ENCODE measurements around the gene TCF7L1. TPM values are rescaled to one million over a fixed set of nuclear protein-coding genes. Genes with fewer than 3 reads are reported as not detected.

TCF7L1 gene
- total RNA-seq, 1 donor from 2014 or later: 8.9 TPM

GRCh38 chr2:85168942-85169341 is 35.8 kb downstream of the TCF7L1 start:
- H3K9ac ChIP-seq (ENCODE audit: low read depth in 1 of 3, low read length in 3 of 3): no peak overlapping the region
- H3K4me3 ChIP-seq (ENCODE audit: low read length in 3 of 3): no peak overlapping the region
- no peaks in the 10 kb centered on the region for H3K27me3 ChIP-seq (ENCODE audit: control insufficient read depth in 3 of 3, insufficient read depth in 3 of 3, low read length in 3 of 3)
- no peaks in the 10 kb centered on the region for H3K36me3 ChIP-seq (ENCODE audit: control insufficient read depth in 3 of 3, insufficient read depth in 3 of 3, low read length in 3 of 3)
- peaks cover 6 to 26% (median 23%) of the 10 kb centered on the region in 3 donors for H3K4me1 ChIP-seq (ENCODE audit: control insufficient read depth in 3 of 3, insufficient read depth in 3 of 3, low read length in 3 of 3)
- no peaks in the 10 kb centered on the region for H3K9me3 ChIP-seq (ENCODE audit: control insufficient read depth in 3 of 3, low read length in 3 of 3)
- no peak overlapping the region for H3K27ac ChIP-seq (ENCODE audit: low read depth, low read length)

GRCh38 chr2:85169581-85169980 is 36.4 kb downstream of the TCF7L1 start:
- no peak overlapping the region for H3K4me3 ChIP-seq (ENCODE audit: low read length in 3 of 3)
- no peaks in the 10 kb centered on the region for H3K36me3 ChIP-seq (ENCODE audit: control insufficient read depth in 3 of 3, insufficient read depth in 3 of 3, low read length in 3 of 3)
- no peak overlapping the region for H3K27ac ChIP-seq (ENCODE audit: low read depth, low read length)
- H3K4me1 ChIP-seq (ENCODE audit: control insufficient read depth in 3 of 3, insufficient read depth in 3 of 3, low read length in 3 of 3): peaks cover 10 to 26% (median 26%) of the 10 kb centered on the region in 3 donors
- no peaks in the 10 kb centered on the region for H3K9me3 ChIP-seq (ENCODE audit: control insufficient read depth in 3 of 3, low read length in 3 of 3)
- no peaks in the 10 kb centered on the region for H3K27me3 ChIP-seq (ENCODE audit: control insufficient read depth in 3 of 3, insufficient read depth in 3 of 3, low read length in 3 of 3)
- no peak overlapping the region for H3K9ac ChIP-seq (ENCODE audit: low read depth in 1 of 3, low read length in 3 of 3)

- H3K9me3 ChIP-seq (ENCODE audit: control insufficient read depth in 3 of 3, low read length in 3 of 3): no peaks in the 10 kb centered on the region
- H3K9ac ChIP-seq (ENCODE audit: low read depth in 1 of 3, low read length in 3 of 3): no peak overlapping the region
- H3K27me3 ChIP-seq (ENCODE audit: control insufficient read depth in 3 of 3, insufficient read depth in 3 of 3, low read length in 3 of 3): no peaks in the 10 kb centered on the region
- H3K36me3 ChIP-seq (ENCODE audit: control insufficient read depth in 3 of 3, insufficient read depth in 3 of 3, low read length in 3 of 3): no peaks in the 10 kb centered on the region
- H3K4me1 ChIP-seq (ENCODE audit: control insufficient read depth in 3 of 3, insufficient read depth in 3 of 3, low read length in 3 of 3): peaks cover 18 to 35% (median 26%) of the 10 kb centered on the region in 3 donors
- H3K4me3 ChIP-seq (ENCODE audit: low read length in 3 of 3): no peak overlapping the region
- no peak overlapping the region for H3K27ac ChIP-seq (ENCODE audit: low read depth, low read length)
Measured at GRCh38 chr2:85170938-85171475, 37.8 kb downstream of the TCF7L1 start.

- H3K9ac ChIP-seq (ENCODE audit: low read depth in 1 of 3, low read length in 3 of 3): no peak overlapping the region
- no peaks in the 10 kb centered on the region for H3K36me3 ChIP-seq (ENCODE audit: control insufficient read depth in 3 of 3, insufficient read depth in 3 of 3, low read length in 3 of 3)
- no peak overlapping the region for H3K4me3 ChIP-seq (ENCODE audit: low read length in 3 of 3)
- H3K27ac ChIP-seq (ENCODE audit: low read depth, low read length): no peak overlapping the region
- H3K27me3 ChIP-seq (ENCODE audit: control insufficient read depth in 3 of 3, insufficient read depth in 3 of 3, low read length in 3 of 3): no peaks in the 10 kb centered on the region
- no peaks in the 10 kb centered on the region for H3K9me3 ChIP-seq (ENCODE audit: control insufficient read depth in 3 of 3, low read length in 3 of 3)
- peaks cover 23 to 35% (median 28%) of the 10 kb centered on the region in 3 donors for H3K4me1 ChIP-seq (ENCODE audit: control insufficient read depth in 3 of 3, insufficient read depth in 3 of 3, low read length in 3 of 3)
Measured at GRCh38 chr2:85171916-85172315, 38.7 kb downstream of the TCF7L1 start.

- Histone ChIP-seq H3K4me3 (ENCODE audit: low read length in 3 of 3) (no peak overlapping the region), H3K4me1 (ENCODE audit: control insufficient read depth in 3 of 3, insufficient read depth in 3 of 3, low read length in 3 of 3) (peaks cover 28 to 41% (median 40%) of the 10 kb centered on the region in 3 donors)
Measured at GRCh38 chr2:85173909-85174308, 40.7 kb downstream of the TCF7L1 start.

GRCh38 chr2:85174943-85175342 is 41.8 kb downstream of the TCF7L1 start:
- Histone ChIP-seq H3K4me1 (ENCODE audit: control insufficient read depth in 3 of 3, insufficient read depth in 3 of 3, low read length in 3 of 3) (peaks cover 33 to 47% (median 45%) of the 10 kb centered on the region in 3 donors), H3K36me3 (ENCODE audit: control insufficient read depth in 3 of 3, insufficient read depth in 3 of 3, low read length in 3 of 3) (no peaks in the 10 kb centered on the region), H3K27ac (ENCODE audit: low read depth, low read length) (peak overlapping the region; percentile 86), H3K4me3 (ENCODE audit: low read length in 3 of 3) (no peak overlapping the region), H3K27me3 (ENCODE audit: control insufficient read depth in 3 of 3, insufficient read depth in 3 of 3, low read length in 3 of 3) (no peaks in the 10 kb centered on the region), H3K9me3 (ENCODE audit: control insufficient read depth in 3 of 3, low read length in 3 of 3) (no peaks in the 10 kb centered on the region), H3K9ac (ENCODE audit: low read depth in 1 of 3, low read length in 3 of 3) (peak overlapping the region in 2 of 3 donors; percentile 51 to 54)

More at GRCh38 chr2:85173909-85174308, 40.7 kb downstream of the TCF7L1 start:
- Histone ChIP-seq H3K27me3 (ENCODE audit: control insufficient read depth in 3 of 3, insufficient read depth in 3 of 3, low read length in 3 of 3) (no peaks in the 10 kb centered on the region), H3K36me3 (ENCODE audit: control insufficient read depth in 3 of 3, insufficient read depth in 3 of 3, low read length in 3 of 3) (no peaks in the 10 kb centered on the region), H3K9ac (ENCODE audit: low read depth in 1 of 3, low read length in 3 of 3) (no peak overlapping the region), H3K27ac (ENCODE audit: low read depth, low read length) (peak overlapping the region; percentile 86), H3K9me3 (ENCODE audit: control insufficient read depth in 3 of 3, low read length in 3 of 3) (no peaks in the 10 kb centered on the region)

GRCh38 chr2:85175369-85176299 is 42.4 kb downstream of the TCF7L1 start:
- Histone ChIP-seq H3K9me3 (ENCODE audit: control insufficient read depth in 3 of 3, low read length in 3 of 3) (no peaks in the 10 kb centered on the region), H3K4me3 (ENCODE audit: low read length in 3 of 3) (peak overlapping the region; percentile 4 to 18 (median 11)), H3K27ac (ENCODE audit: low read depth, low read length) (peak overlapping the region; percentile 86), H3K4me1 (ENCODE audit: control insufficient read depth in 3 of 3, insufficient read depth in 3 of 3, low read length in 3 of 3) (peaks cover 37 to 53% (median 50%) of the 10 kb centered on the region in 3 donors), H3K9ac (ENCODE audit: low read depth in 1 of 3, low read length in 3 of 3) (peak overlapping the region; percentile 26 to 54 (median 51)), H3K27me3 (ENCODE audit: control insufficient read depth in 3 of 3, insufficient read depth in 3 of 3, low read length in 3 of 3) (no peaks in the 10 kb centered on the region), H3K36me3 (ENCODE audit: control insufficient read depth in 3 of 3, insufficient read depth in 3 of 3, low read length in 3 of 3) (no peaks in the 10 kb centered on the region)

GRCh38 chr2:85177031-85177824 is 44.0 kb downstream of the TCF7L1 start:
- Histone ChIP-seq H3K4me1 (ENCODE audit: control insufficient read depth in 3 of 3, insufficient read depth in 3 of 3, low read length in 3 of 3) (peaks cover 53 to 69% (median 66%) of the 10 kb centered on the region in 3 donors), H3K9me3 (ENCODE audit: control insufficient read depth in 3 of 3, low read length in 3 of 3) (no peaks in the 10 kb centered on the region), H3K36me3 (ENCODE audit: control insufficient read depth in 3 of 3, insufficient read depth in 3 of 3, low read length in 3 of 3) (no peaks in the 10 kb centered on the region), H3K9ac (ENCODE audit: low read depth in 1 of 3, low read length in 3 of 3) (no peak overlapping the region), H3K4me3 (ENCODE audit: low read length in 3 of 3) (no peak overlapping the region), H3K27me3 (ENCODE audit: control insufficient read depth in 3 of 3, insufficient read depth in 3 of 3, low read length in 3 of 3) (no peaks in the 10 kb centered on the region), H3K27ac (ENCODE audit: low read depth, low read length) (peak overlapping the region; percentile 86)

GRCh38 chr2:85178154-85178553 is 45.0 kb downstream of the TCF7L1 start:
- no peak overlapping the region for H3K27ac ChIP-seq (ENCODE audit: low read depth, low read length)
- H3K4me3 ChIP-seq (ENCODE audit: low read length in 3 of 3): no peak overlapping the region
- no peaks in the 10 kb centered on the region for H3K27me3 ChIP-seq (ENCODE audit: control insufficient read depth in 3 of 3, insufficient read depth in 3 of 3, low read length in 3 of 3)
- H3K9me3 ChIP-seq (ENCODE audit: control insufficient read depth in 3 of 3, low read length in 3 of 3): no peaks in the 10 kb centered on the region
- H3K4me1 ChIP-seq (ENCODE audit: control insufficient read depth in 3 of 3, insufficient read depth in 3 of 3, low read length in 3 of 3): peaks cover 54 to 77% (median 73%) of the 10 kb centered on the region in 3 donors
- H3K9ac ChIP-seq (ENCODE audit: low read depth in 1 of 3, low read length in 3 of 3): no peak overlapping the region
- H3K36me3 ChIP-seq (ENCODE audit: control insufficient read depth in 3 of 3, insufficient read depth in 3 of 3, low read length in 3 of 3): no peaks in the 10 kb centered on the region
